ENCODE results near the gene IGSF9.

IGSF9 gene

DNA sequence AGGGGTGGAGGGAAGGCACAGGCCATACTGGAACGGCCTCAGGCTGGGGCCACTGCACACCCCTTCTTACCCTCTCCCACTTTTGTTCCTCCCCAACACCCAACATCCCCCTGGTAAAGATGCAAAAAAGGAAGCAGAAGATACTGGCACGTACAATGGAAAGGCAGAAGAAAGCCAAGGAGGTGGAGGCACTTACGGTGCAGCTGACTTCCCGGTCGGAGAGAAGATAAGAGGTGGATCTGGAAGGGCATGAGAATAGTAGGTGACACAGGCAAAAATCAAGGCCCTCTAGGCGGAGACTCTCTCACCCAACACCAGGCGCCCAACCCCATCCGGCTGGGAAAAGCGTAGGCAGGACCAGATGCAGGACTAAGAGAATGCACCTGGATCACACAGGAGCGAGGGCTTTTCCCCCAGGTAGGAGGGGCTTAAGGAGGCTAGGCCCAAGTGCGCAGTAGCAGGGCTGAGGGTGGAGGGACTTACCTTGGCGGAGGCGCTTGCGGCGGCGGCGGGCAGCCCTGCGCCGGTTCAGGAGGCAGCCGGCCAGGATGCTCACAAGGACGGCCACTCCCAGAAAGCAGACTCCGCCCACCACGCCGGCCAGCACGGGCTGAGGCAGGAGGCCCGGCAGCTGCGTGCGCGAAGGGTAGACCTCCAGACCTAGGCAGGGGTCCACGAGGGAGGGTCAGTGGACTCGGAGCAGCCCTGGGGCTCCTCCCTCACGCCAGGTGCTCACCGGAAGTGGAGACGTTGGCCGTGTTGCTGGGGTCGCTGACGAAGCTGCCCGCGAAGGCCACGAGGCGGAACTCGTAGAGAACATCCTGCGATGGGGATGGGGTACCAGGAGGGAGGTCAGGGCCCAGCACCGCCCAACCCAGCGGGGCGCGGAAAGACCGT lies 16.0 kb downstream of the IGSF9 start:
- no peak for DNase-seq (ENCODE audit: low read depth)
- TF ChIP-seq, protein P1, sequence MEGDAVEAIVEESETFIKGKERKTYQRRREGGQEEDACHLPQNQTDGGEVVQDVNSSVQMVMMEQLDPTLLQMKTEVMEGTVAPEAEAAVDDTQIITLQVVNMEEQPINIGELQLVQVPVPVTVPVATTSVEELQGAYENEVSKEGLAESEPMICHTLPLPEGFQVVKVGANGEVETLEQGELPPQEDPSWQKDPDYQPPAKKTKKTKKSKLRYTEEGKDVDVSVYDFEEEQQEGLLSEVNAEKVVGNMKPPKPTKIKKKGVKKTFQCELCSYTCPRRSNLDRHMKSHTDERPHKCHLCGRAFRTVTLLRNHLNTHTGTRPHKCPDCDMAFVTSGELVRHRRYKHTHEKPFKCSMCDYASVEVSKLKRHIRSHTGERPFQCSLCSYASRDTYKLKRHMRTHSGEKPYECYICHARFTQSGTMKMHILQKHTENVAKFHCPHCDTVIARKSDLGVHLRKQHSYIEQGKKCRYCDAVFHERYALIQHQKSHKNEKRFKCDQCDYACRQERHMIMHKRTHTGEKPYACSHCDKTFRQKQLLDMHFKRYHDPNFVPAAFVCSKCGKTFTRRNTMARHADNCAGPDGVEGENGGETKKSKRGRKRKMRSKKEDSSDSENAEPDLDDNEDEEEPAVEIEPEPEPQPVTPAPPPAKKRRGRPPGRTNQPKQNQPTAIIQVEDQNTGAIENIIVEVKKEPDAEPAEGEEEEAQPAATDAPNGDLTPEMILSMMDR (conservative IDR thresholded peaks at IDR 0.05; ENCODE audit: low read depth, low read length): no peak
- no peak overlapping the region for H3K4me3 ChIP-seq (ENCODE audit: low read depth, low read length)

DNA sequence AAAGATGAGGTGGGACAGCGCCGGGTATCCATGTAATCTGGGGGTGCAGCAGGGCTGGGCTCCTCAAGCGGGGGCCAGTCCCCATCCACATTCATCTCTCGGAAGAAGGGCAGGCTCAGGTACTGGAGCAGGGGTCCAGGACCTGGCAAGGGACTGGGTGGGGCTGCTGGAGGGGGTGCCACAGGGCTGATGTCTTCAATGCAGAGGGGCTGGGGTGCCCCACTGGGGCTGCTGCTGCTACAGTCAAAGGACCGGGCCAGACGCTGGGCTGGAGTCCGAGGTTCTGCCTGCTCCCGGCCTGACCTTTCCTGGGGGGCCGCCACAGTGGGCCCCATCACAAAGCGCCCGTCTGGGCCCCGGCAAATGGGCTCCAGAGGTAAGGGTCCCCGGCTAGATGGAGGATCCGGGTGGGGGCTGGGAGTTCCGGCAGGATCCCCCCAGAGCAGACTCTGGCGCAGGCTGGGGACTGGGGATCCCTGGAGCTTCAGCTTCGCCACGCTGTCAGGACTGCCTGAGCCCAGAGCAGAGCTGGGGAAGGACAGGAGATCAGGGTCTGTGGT lies 16.8 kb downstream of the IGSF9 start:
- DNase-seq (ENCODE audit: low read depth): no peak
- TF ChIP-seq, protein P1 (conservative IDR thresholded peaks at IDR 0.05; ENCODE audit: low read depth, low read length): no peak
- H3K4me3 ChIP-seq (ENCODE audit: low read depth, low read length): no peak overlapping the region

DNA sequence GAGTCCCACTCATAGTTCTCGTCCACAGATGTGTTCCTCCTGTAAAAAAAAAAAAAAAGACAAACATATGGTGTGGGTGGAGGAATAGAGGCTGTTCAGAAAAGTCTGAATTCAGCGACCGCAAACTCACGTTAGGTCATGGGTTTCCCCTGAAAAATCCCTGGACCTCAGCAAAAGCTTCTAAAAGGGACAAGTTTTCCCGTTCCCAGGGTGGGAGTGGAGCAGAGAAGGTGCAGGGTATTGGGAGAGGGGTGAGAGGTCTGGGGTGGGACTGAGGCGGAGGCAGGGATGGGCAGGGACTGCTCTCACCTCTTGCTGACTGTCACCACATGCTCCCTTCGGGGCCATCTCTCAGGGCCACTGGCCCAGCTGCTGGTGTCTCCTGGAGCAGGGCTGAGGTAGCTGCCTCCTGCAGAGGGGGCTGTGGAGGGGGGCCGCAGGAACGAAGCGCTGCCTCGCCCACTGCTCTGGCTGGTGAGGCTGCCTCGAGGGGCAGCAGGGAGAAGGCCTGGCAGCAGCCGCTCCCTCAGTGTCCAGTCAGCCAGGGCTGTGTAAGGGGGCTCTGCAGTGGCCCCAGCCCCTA lies 17.5 kb downstream of the IGSF9 start:
- TF ChIP-seq, protein P1 (conservative IDR thresholded peaks at IDR 0.05; ENCODE audit: low read depth, low read length): peak; percentile 11
- DNase-seq (ENCODE audit: low read depth): no peak
- H3K4me3 ChIP-seq (ENCODE audit: low read depth, low read length): no peak overlapping the region

DNA sequence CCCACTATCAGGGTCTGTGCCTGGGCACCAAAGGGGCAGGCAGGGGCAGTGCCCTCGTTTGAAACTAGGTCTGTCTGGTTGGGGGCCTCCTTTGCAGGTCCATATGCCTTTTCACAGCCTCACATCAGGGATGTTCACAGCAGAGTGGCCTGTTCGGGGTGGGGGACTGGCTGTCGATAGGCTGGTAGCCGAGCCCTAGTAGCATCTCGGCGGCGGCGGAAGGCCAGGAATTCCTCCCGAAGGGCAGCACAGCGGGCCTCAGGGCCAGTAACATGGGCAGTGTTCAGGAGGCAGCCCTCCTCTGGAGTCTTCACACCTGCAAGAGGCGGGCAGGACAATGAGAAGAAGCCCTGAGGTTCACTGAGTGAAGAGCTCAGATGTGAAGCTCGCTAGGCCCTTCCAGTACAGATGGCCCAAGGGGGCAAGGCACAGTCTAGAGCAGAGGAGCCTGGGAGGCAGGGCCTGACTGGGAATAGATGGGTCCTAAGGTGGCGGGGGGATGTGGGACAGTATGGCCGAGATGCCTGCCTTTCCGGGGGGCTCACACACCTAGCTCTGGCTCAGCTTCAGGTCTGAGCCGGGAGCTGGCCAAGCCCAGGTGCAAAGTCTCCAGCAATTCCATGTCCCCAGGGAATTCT lies 18.1 kb downstream of the IGSF9 start:
- DNase-seq (ENCODE audit: low read depth): no peak
- TF ChIP-seq, protein P1 (conservative IDR thresholded peaks at IDR 0.05; ENCODE audit: low read depth, low read length): no peak
- no peak overlapping the region for H3K4me3 ChIP-seq (ENCODE audit: low read depth, low read length)

DNA sequence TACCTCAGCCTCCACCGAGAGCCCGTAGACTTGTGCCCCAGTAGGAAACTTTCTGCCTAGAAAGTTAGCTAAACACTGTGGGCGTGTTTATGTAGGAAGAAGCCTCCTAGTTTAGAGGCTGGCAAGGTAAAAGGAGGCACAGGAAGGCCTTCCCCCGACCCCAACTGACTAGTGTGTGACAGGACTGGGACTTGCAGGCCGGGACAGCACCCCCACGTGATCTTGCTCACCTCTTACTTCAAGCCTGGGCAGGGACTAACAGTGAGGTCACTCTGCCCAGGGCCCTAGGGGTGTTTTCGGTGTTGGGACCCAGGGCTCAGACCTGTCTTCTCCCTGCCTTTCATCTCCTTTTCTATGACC lies 19.7 kb downstream of the IGSF9 start:
- no peak for DNase-seq (ENCODE audit: low read depth)
- TF ChIP-seq, protein P1 (conservative IDR thresholded peaks at IDR 0.05; ENCODE audit: low read depth, low read length): no peak
- peak overlapping the region; percentile 98 for H3K4me3 ChIP-seq (ENCODE audit: low read depth, low read length)

DNA sequence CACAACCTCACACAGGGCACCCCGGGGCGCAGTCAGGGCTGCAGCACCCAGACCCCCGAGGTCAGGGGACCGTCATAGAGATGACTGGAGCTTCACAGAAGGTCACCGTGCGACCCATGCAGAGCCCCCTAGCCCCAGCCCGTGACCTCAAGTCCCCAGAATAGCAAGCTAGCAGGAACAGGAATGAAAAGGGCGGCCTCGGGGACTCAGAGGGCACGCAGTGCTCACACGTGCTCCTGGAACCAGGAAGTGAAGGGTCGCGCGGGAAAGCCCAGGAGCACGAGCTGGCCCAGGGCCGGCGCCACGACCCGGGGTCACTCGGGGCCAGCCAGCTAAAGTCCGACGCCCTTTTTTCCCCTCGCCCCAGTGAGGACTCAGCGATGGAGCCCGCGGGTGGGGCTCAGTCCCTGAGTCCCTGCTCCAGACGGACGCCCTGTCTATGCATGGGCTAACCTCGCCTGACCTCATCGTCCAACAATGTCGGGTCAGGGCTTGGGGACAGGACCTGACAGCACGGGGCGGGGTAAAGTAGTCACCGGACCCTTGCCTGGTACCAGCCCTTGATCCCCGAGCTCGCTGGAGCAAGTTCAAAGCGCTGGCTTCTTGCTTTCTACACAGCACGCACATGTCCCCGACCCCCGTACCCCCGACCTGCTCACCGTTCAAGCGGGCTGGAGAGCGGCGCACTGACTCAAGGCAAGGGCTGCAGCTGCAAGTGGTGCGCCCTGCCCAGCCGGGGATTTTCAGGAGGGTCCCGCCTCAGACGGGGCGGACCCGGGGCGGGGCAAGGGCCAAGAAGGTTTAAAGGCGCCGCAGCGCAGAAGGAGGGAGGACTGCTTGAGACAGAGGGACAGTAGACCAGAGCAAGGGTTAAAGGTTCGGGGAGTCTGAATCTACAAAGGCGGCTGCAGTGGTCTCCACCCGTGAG lies 20.4 kb downstream of the IGSF9 start, which contains the start of gene TAGLN2:
Gene TAGLN2 (minus strand): TSS at position 717 of the 928 bp plus-strand sequence. CDS start 4,998 bp downstream, outside the sequence.
- TF ChIP-seq, protein P1 (conservative IDR thresholded peaks at IDR 0.05; ENCODE audit: low read depth, low read length): no peak
- DNase-seq (ENCODE audit: low read depth): peak; percentile 93
- peak within 1 kb of the TSS; percentile 98 for H3K4me3 ChIP-seq (ENCODE audit: low read depth, low read length)
